Medulla oblongata (tissue), 1 donor: ENCODE data around the gene AKAP8.
A peak's percentile ranks its signal among the peaks of the same experiment; 100 is the strongest.

ENCODE experiments used
- DNase-seq: peaks from one replicate; pipeline ENCODE4 v3.0.0-alpha.2; 2015; ENCODE audit errors: extremely low spot score

AKAP8 gene

DNA sequence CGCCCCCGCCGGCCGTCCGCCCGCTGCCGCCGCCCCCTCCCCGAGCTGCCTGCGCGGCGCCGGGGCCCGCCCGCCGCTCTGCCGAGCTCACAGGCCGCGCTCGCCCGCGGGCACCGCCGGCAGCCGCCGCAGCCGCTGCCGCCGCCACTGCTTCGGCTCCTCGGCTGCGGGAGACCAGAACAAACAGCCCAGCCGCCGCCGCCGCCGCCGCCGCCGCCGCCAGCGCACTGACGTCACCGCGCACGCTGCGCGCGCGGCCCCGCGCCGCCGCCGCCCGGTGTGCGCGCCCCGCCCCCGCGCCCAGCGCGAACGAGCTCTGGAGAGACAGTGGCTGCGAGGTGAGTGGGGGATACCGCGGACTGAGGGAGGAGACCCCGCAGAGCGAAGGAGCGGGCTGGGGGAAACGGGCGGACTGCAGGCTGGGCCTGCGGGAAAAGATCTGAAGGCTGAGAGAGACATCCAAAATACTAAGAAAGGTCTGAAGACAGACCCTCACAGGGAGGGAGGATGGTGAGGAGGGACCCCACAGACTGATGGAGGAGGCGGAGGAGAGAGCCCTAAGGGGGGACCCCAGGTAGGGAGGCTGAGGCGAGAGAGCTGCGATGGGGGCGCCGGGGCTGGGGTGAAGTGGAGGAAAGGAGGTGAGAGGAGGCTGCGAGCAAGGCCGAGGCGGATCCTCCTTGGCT is 47.1 kb downstream of the AKAP8 start, which contains the start of gene BRD4:
Gene BRD4, minus strand, starts transcription at position 229 of the 686 bp plus-strand sequence. CDS start 59,440 bp downstream, outside the sequence.
- DNase-seq = peak; percentile 57

DNA sequence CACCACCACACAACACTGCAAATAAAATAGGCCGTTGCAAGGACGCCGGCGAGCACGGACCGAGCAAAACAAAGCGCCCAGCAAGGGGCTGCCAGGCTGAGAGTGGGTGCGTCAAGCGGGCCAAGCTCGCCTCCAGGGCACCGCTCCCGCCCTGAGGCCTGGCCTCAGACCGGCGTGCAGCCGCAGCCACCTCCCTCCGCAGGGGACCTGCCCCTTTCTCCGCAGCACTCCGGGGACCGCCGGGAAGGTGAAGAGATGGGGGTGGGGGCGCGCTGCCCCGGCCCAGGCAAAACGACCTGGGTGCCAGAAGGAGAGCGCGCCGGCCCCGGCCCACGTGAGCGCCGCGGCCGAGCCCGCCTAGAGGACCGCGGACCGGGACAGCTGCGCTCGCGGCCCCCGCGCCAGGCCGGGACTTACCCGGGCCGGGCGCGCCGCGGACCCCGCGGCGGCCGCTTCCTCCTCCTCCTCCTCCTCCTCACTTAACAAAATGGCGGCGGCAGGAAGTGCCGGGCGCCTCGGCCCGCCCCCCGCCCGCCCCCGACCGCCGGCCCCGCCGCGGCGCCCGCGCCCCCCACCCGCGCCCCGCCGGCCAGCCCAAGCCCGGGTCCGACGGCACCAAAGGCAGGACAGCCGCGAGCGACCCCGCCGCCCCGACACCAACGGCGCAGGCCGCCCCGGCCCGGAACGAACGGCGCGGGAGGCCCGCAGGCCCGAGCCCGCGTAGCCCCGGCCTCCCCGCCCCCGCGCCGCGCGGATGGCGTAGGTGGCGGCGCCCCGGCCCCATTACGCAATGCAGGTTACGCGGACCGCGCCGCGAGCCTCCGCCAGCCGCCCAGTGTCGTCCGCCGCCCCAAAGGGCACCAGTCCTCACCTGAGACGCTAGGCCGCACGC is 47.9 kb downstream of the AKAP8 start:
- no peak for DNase-seq

DNA sequence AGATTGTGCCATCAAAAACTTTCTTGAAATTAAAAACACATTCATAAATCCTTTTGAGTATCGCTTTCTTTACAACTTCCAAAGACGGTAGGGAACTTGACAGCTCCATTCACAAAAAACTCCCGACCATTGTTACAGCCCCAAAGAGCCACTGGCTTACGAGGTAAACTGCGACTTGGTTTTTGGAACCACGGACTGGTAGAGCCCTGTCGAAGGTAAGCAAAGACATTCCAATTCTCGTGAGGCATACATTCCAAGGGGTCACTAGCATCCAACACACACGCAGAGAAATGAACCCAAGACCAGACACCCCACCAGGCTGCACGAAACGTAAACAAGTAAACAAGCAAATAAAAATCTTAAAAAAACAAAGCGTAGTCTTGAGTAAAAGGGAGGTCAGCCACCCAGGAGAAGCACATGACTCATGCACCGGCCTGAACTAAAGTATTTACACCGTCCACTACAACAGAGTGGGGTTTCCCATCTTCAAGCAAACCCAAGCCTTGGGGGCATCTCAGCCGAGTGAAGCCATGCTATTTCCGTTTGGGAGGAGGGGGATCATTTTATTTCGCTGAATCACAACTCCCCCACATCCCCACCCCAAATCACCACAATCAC is 48.7 kb downstream of the AKAP8 start:
- DNase-seq = peak; percentile 35

DNA sequence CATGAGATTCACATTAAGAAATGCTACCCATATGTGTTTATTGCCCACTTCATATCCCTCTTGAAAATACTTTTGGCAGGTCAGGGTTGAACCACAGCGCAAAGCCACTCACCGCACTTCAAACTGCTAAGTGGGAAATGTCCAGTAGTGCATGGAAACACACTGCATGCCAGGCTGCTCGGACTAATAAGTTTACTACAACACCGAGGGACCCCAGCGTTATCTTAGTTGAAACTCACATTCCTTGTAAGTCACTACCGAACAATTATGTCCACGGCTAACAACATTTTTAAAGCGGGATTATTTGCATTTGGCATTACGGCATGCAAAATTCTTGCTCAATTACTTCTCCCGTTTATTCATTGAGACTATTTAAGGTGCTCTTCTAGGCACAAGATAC is 51.3 kb downstream of the AKAP8 start:
- no peak for DNase-seq

DNA sequence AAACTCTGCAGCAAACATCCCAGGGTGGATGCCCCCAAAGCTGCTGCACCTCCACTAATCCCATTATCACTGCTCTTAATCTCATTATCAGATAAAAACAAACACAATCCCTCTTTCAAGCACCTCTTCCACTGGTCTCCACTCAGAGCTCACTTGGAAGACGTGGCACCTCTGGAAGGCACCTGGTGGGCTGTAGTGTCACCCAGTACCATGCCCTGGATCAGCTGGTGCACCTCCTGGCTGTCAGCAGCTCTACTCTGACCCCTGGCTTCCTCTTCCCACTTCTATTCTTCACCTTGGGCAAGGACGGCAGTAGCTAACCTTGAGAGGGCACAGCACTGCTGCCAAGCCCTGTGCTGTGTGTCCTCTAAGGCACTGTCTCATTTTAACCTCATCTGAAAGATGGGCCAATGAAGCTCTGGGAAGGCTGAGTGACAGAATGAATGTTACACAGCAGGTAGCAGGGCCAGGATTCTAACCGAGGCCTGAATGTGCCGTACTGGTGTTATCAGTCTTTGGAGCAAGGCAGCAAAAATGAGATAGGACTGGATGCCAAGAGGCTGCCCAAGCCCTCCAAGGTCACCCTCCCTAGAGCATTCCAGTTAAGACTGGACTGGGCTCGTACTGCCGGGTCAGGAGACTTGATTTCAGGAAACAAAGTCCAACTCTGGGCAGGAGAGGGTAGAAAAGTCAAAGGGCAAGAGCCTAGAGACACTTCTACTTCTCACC is 54.6 kb downstream of the AKAP8 start:
- no peak for DNase-seq

DNA sequence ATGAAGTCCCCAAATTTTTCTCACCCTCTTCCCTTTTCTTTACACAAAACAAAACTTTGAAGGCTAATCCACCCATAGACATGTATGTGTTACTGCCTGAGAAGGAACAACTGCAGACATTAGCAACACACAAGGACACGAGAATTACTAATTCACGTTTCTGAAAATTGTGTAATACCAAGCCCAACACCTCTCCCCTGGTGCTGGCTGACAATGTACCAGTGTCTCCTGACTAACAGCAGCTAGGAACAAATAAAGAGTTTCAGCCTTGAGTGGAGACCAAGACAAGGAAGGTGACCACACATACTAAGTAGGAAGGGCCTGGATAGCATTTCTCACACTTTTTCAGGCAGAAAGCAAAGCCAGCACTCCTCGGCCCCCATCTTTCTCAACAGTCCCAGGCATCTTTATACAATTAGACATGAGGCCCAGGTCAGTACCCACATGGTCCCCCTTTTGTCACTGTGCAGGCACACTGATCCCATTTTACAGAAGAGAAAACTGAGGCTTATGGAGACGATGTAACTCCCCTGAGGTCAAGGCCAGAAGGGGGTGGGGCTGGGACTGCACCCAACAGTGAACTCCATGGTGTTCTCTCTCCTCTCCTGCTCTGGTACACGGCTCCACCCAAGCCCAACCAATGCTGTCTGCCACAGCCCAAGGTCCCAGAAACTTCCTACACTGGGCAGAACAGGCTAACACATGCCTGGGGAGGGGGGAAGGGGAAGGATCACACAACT is 55.9 kb downstream of the AKAP8 start:
- peak; percentile 48 for DNase-seq

DNA sequence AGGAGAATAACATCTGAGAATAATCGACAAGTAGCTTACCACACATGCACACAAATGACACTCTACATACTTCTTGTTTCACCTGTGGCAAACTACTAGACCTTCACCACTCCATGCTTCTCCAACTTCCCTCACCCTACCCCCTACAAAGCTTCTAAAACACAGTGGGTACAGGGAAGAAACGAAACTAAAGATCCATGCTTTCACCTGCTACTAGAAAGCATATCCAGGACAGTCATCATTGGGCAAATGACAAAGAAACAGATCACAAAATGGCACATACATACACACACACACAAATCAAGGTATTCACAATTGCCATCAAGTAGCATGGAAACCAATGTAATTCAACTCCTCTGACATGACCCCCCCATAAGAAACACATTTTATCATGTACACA is 57.8 kb downstream of the AKAP8 start:
- no peak for DNase-seq

DNA sequence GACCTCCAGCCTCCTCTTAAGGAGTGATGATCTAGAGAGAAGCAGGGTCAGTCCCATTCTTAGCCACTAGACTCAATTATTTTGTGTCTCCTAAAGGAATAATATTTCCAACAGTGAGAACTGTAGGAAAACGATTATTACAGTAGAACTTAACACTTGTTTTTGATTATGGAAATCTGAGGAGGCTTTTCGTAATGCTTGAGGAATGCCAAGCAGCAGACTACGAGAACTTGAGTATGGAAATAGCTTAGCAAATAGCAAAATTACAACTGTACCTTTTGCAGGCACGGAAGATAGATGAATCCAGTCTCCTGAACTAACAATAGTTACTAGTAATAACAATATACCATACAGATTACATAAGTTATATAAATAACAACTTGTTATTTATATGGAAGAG is 59.5 kb downstream of the AKAP8 start:
- DNase-seq = no peak

DNA sequence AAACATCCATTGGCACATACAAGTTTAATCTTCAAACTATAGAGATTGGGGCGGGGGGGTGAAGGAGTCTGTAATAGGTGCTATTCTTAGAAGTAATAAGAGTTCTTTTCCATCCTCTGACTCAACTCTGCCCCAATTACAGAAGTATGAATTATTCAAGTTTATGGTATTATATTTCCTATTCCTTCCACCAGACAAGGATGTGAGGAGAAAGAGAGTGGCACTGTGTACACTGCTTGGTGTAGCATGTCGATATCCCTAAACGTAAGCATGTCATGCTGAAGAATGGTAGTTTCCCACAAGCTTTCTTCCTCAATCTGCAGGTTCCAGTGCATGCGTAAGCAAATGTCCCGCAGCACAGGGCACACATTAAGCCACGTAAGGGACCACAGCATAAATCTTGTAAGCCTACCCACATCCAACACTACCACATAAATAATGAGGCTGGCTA is 61.3 kb downstream of the AKAP8 start:
- DNase-seq = no peak

DNA sequence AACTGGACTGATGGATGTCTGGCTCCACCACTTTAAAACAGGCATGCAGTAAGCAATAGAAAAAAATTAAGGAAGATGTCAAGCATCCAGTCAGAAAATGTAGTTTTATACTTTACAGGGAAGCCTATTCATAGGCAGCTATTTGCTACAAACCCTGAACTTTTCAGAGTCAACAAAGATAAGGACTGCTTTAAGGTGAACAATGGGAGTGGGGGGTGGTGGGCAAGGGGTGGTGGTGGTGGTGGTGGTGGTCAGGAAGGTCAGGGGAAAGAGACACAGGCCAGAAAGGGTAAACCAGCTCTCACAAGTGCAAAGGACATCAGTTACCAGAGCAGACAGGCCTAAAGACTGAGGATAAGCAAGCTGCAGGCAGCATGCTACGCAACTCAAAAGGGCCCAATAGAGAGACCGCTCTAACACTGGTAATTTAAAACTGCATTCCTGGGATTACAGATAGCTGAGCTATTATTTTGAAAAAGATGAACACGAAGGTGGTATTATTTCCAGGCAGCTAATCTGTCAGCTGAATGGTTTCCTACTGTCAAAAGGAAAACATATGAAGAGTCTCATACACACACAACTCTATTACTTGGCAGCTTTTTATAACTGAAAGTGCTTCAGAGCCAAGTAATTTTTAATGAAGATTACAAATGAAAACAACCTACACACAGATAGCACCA is 62.1 kb downstream of the AKAP8 start:
- DNase-seq = no peak

DNA sequence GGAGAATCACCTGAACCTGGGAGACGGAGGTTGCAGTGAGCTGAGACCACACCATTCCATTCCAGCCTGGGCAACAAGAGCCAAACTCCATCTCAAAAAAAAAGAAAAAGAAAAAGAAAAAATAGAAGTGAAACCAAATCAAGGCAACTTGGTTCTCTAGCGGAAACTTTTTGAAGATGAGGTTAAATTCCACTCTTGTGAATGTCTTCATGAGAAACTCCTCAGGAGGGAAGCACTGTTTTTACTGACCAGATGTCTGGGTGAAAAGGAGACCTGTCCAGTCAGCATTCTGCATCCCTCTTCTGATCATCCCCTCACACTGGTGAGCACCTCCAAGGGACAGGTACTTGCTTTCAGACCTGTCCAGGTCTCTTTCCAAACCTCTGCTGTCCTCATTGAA is 63.1 kb downstream of the AKAP8 start:
- DNase-seq = no peak

DNA sequence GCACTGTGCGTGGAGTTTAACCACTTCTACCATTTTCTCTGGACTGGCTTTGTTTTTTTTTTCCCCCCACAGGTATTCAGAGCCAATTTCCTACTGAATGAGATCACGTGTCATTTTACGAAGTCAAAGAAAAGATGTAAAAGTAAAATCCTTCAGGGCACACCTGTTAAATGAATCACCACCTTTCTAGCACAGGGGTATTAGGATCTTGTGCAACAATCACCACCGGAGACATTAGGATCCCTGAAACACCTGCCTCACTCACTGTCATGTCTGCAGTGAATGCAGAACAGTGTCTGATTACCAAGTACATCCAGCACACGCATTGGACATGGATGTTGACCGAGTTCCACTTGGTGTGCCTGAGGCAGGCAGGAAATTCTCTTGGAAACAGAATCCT is 64.5 kb downstream of the AKAP8 start:
- DNase-seq = no peak

DNA sequence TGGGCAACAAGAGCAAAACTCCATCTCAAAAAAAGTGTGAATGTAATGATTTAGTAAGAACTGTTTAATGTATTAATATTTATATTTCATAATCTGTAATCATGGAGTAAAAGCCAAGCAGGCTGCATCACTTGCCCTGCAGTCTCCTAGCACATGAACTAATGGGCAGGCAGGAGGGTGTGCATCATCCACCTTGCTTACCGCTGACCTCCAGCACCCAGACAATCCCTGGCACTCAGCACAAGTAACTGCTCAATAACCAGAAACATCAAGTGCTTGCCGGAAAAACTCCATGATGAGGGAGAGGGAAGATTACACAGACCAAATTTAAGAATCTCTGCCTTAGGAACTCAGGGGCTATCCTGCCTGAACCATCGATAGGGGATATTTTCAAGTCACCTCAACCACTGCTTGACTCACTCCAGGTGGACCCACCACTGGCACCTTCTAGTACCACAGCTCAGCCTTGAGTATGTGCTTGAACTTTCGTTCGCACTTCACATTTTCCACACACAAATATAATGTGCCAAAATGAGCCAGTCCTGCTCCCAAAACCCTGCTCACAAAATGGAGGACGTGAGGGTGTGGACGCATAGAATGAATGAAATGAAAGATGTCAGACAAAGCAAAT is 65.8 kb downstream of the AKAP8 start:
- DNase-seq = no peak

DNA sequence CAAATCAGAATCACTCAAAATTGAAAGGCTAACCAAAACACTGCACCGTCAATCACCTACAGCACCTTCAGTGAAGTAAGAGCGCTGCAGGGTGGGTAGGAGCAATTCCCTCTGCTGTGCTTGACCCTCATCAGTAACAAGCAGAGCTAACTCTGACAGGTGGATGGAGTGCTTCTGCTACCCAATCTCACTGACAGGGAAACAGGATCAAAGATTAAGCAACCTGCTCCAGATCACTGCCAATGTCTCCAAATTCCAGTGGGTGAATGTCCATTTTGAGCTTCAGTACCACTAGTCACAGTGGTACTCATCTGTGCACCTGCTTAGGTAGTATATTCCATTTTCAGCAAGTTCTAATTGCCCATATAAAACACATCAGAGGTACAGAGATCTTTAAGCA is 72.4 kb downstream of the AKAP8 start:
- no peak for DNase-seq

DNA sequence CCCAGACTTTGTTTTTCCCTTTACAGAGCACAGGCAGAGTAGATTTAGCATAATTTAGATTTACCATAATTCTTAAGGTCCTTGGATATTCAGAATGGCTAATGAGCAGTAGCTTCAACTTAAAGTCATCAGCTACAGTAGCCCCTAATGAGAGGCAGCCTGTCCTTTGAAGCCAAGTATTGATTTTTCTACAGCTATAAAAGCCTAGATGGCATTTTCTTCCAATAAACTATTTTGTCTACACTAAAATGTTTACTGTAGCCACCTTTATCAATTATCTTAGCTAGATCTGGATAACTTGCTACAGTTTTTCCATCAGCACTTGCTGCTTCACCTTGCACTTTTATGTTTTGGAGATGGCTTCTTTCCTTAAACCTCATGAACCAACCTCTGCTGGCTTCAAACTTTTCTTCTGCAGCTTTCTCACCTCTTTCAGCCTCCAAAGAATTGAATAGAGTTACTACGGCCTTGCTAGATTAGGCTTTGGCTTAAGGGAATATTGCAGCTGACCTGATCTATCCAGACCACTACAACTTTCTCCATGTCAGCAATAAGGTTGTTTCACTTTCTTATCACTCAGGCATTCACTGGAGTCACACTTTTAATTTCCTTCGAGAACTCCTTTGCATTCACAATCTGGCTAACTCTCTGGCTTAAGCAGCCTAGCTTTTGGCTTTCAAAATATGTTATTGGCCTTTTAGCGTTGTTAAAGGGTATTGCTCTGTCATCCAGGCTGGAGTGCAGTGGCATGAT is 73.8 kb downstream of the AKAP8 start:
- no peak for DNase-seq

DNA sequence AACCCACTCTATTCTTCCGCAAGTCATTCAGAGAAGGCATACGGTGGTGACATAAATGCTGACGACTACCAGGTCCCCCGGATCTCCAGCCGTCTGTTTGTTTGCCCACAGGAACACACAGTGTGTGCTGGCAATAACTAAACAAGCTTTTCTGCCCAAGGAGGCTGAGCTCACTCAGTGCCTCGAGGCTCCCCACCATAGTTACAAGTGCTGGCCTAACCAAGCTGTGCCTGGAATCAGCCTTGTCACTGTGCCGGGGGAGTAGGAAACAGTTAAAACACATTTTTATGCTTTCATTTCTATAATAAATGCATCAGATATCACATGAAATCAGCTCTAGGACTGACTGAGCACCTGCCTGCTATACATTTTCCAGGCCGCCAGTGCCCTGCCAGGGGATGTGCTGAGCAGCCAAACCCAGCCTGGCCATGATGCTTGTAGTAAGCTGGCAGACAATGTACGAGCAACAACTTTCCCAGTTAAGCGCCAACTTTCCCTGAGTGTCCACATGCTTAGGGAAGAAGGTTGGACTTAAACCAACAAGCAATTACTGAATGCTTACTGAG is 75.4 kb downstream of the AKAP8 start:
- no peak for DNase-seq
